ENCODE measurements around the gene PTK7. TPM values are rescaled to one million over a fixed set of nuclear protein-coding genes. Genes with fewer than 3 reads are reported as not detected.
"Not testable (repeated sequence)": the region's sequence is repeated elsewhere in the genome, so short reads cannot be mapped to it uniquely, and the experiment has no call there.

Gene PTK7
- total RNA-seq, 1 experiment from 2014 or later: 3.3 TPM

GRCh38 chr6:43129434-43130194 lies 53.5 kb downstream of the PTK7 start:
- Histone ChIP-seq H3K9ac (ENCODE audit: low read length) (peak overlapping the region; percentile 34; the same call in 1 of the 2 replicates), H3K4me1 (ENCODE audit: low read length) (peaks cover 4% of the 10 kb centered on the region), H3K4me2 (ENCODE audit: low read depth, low read length, poor library complexity, severe bottlenecking) (peak overlapping the region; percentile 39), H3K27me3 (ENCODE audit: low read length) (no peaks in the 10 kb centered on the region), H3K4me3 (ENCODE audit: low read length) (no peak overlapping the region; the same call in 1 of the 2 replicates), H4K20me1 (ENCODE audit: insufficient read depth, low read depth, low read length) (no peaks in the 10 kb centered on the region), H3K36me3 (ENCODE audit: insufficient read depth, low read length) (no peaks in the 10 kb centered on the region), H3K9me2 (replicated peaks; ENCODE audit: insufficient read depth, low read length) (no peaks in the 10 kb centered on the region), H3K9me3 (ENCODE audit: low read length) (no peaks in the 10 kb centered on the region), H2AFZ (ENCODE audit: low read length) (no peak overlapping the region), H3K79me2 (ENCODE audit: low read length) (no peaks in the 10 kb centered on the region), H3K27ac (ENCODE audit: low read length) (no peak overlapping the region)
- peak; percentile 88 for DNase-seq

- DNase-seq: no peak
- Histone ChIP-seq H3K36me3 (ENCODE audit: insufficient read depth, low read length) (no peaks in the 10 kb centered on the region), H3K4me1 (ENCODE audit: low read length) (peaks cover 4% of the 10 kb centered on the region), H3K4me3 (ENCODE audit: low read length) (no peak overlapping the region), H3K9ac (ENCODE audit: low read length) (no peak overlapping the region), H3K27ac (ENCODE audit: low read length) (no peak overlapping the region), H4K20me1 (ENCODE audit: insufficient read depth, low read depth, low read length) (no peaks in the 10 kb centered on the region), H3K4me2 (ENCODE audit: low read depth, low read length, poor library complexity, severe bottlenecking) (no peak overlapping the region), H3K9me2 (replicated peaks; ENCODE audit: insufficient read depth, low read length) (no peaks in the 10 kb centered on the region), H3K27me3 (ENCODE audit: low read length) (no peaks in the 10 kb centered on the region), H3K79me2 (ENCODE audit: low read length) (no peaks in the 10 kb centered on the region), H2AFZ (ENCODE audit: low read length) (no peak overlapping the region), H3K9me3 (ENCODE audit: low read length) (no peaks in the 10 kb centered on the region)
These were observed 54.3 kb downstream of the PTK7 start for GRCh38 chr6:43130429-43130828.

- not testable (repeated sequence) for H3K4me2 ChIP-seq (ENCODE audit: low read depth, low read length, poor library complexity, severe bottlenecking); H4K20me1 ChIP-seq (ENCODE audit: insufficient read depth, low read depth, low read length); H3K9me2 ChIP-seq (replicated peaks; ENCODE audit: insufficient read depth, low read length); H3K4me3 ChIP-seq (ENCODE audit: low read length); H3K27me3 ChIP-seq (ENCODE audit: low read length); H3K36me3 ChIP-seq (ENCODE audit: insufficient read depth, low read length); H3K9ac ChIP-seq (ENCODE audit: low read length); H3K27ac ChIP-seq (ENCODE audit: low read length); DNase-seq; H3K4me1 ChIP-seq (ENCODE audit: low read length); H3K9me3 ChIP-seq (ENCODE audit: low read length); H3K79me2 ChIP-seq (ENCODE audit: low read length); H2AFZ ChIP-seq (ENCODE audit: low read length)
These were observed 55.3 kb downstream of the PTK7 start for GRCh38 chr6:43131379-43131778.

DNA sequence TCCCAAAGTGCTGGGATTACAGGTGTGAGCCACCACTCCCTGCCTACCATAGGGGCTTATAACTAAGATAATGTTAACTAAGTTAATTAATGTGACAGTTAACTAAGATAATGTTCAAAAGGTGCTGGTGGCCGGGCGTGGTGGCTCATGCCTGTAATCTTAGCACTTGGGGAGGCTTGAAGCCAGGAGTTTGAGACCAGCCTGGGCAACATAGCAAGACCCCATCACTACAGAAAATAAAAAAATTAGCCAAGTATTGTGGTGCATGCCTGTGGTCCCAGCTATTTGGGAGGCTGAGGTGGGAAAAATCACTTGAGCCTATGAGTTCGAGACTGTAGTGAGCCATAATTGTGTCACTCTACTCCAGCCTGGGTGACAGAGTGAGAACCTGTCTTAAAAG lies 62.2 kb downstream of the PTK7 start:
- H3K4me1 ChIP-seq (ENCODE audit: low read length): peaks cover 5% of the 10 kb centered on the region
- no peak overlapping the region for H3K4me2 ChIP-seq (ENCODE audit: low read depth, low read length, poor library complexity, severe bottlenecking)
- no peaks in the 10 kb centered on the region for H3K9me2 ChIP-seq (replicated peaks; ENCODE audit: insufficient read depth, low read length)
- no peaks in the 10 kb centered on the region for H4K20me1 ChIP-seq (ENCODE audit: insufficient read depth, low read depth, low read length)
- no peak overlapping the region for H2AFZ ChIP-seq (ENCODE audit: low read length)
- no peak for DNase-seq
- H3K9me3 ChIP-seq (ENCODE audit: low read length): no peaks in the 10 kb centered on the region
- no peak overlapping the region for H3K27ac ChIP-seq (ENCODE audit: low read length)
- H3K9ac ChIP-seq (ENCODE audit: low read length): no peak overlapping the region
- H3K4me3 ChIP-seq (ENCODE audit: low read length): no peak overlapping the region
- no peaks in the 10 kb centered on the region for H3K27me3 ChIP-seq (ENCODE audit: low read length)
- H3K36me3 ChIP-seq (ENCODE audit: insufficient read depth, low read length): no peaks in the 10 kb centered on the region
- H3K79me2 ChIP-seq (ENCODE audit: low read length): no peaks in the 10 kb centered on the region

- H3K4me3 ChIP-seq (ENCODE audit: low read length); H3K9ac ChIP-seq (ENCODE audit: low read length); H4K20me1 ChIP-seq (ENCODE audit: insufficient read depth, low read depth, low read length); H3K79me2 ChIP-seq (ENCODE audit: low read length); H3K36me3 ChIP-seq (ENCODE audit: insufficient read depth, low read length); H3K9me2 ChIP-seq (replicated peaks; ENCODE audit: insufficient read depth, low read length); H3K9me3 ChIP-seq (ENCODE audit: low read length); DNase-seq; H3K27me3 ChIP-seq (ENCODE audit: low read length); H3K27ac ChIP-seq (ENCODE audit: low read length); H3K4me2 ChIP-seq (ENCODE audit: low read depth, low read length, poor library complexity, severe bottlenecking); H2AFZ ChIP-seq (ENCODE audit: low read length): not testable (repeated sequence)
- peaks cover 10% of the 10 kb centered on the region for H3K4me1 ChIP-seq (ENCODE audit: low read length)
These were observed 63.9 kb downstream of the PTK7 start for GRCh38 chr6:43139973-43140372.

GRCh38 chr6:43141644-43142043 lies 65.5 kb downstream of the PTK7 start:
- Histone ChIP-seq H3K9ac (ENCODE audit: low read length) (no peak overlapping the region), H3K4me1 (ENCODE audit: low read length) (peaks cover 10% of the 10 kb centered on the region), H3K36me3 (ENCODE audit: insufficient read depth, low read length) (no peaks in the 10 kb centered on the region), H3K4me3 (ENCODE audit: low read length) (no peak overlapping the region), H4K20me1 (ENCODE audit: insufficient read depth, low read depth, low read length) (no peaks in the 10 kb centered on the region), H3K9me3 (ENCODE audit: low read length) (no peaks in the 10 kb centered on the region), H3K79me2 (ENCODE audit: low read length) (no peaks in the 10 kb centered on the region), H3K4me2 (ENCODE audit: low read depth, low read length, poor library complexity, severe bottlenecking) (no peak overlapping the region), H3K9me2 (replicated peaks; ENCODE audit: insufficient read depth, low read length) (no peaks in the 10 kb centered on the region), H3K27me3 (ENCODE audit: low read length) (no peaks in the 10 kb centered on the region), H3K27ac (ENCODE audit: low read length) (no peak overlapping the region), H2AFZ (ENCODE audit: low read length) (no peak overlapping the region)
- no peak for DNase-seq

DNA sequence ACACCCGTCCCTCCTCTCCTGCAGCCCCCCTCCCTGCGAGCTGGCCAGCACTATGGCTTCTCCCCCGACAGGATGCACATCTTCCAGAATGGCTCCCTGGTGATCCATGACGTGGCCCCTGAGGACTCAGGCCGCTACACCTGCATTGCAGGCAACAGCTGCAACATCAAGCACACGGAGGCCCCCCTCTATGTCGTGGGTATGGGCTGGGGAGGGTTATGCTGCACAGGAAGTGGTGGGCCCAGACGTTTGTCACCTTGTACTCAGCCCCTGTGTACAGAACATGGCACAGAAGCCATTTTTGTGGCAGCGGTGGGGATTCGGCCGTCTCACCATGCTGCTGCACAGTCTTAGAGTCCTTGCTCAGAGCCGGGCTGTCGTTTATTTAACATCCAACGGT lies 66.0 kb downstream of the PTK7 start:
- no peak overlapping the region for H3K9ac ChIP-seq (ENCODE audit: low read length)
- H3K36me3 ChIP-seq (ENCODE audit: insufficient read depth, low read length): no peaks in the 10 kb centered on the region
- no peak overlapping the region for H3K27ac ChIP-seq (ENCODE audit: low read length)
- H3K9me2 ChIP-seq (replicated peaks; ENCODE audit: insufficient read depth, low read length): no peaks in the 10 kb centered on the region
- H2AFZ ChIP-seq (ENCODE audit: low read length): no peak overlapping the region
- no peaks in the 10 kb centered on the region for H3K79me2 ChIP-seq (ENCODE audit: low read length)
- no peaks in the 10 kb centered on the region for H3K9me3 ChIP-seq (ENCODE audit: low read length)
- no peaks in the 10 kb centered on the region for H3K27me3 ChIP-seq (ENCODE audit: low read length)
- no peak for DNase-seq
- H3K4me1 ChIP-seq (ENCODE audit: low read length): peaks cover 10% of the 10 kb centered on the region
- no peak overlapping the region for H3K4me2 ChIP-seq (ENCODE audit: low read depth, low read length, poor library complexity, severe bottlenecking)
- no peaks in the 10 kb centered on the region for H4K20me1 ChIP-seq (ENCODE audit: insufficient read depth, low read depth, low read length)
- H3K4me3 ChIP-seq (ENCODE audit: low read length): no peak overlapping the region

GRCh38 chr6:43143235-43144128 lies 67.4 kb downstream of the PTK7 start:
- no peak overlapping the region for H3K27ac ChIP-seq (ENCODE audit: low read length)
- H3K4me2 ChIP-seq (ENCODE audit: low read depth, low read length, poor library complexity, severe bottlenecking): peak overlapping the region; percentile 45
- peaks cover 13% of the 10 kb centered on the region for H3K4me1 ChIP-seq (ENCODE audit: low read length)
- no peaks in the 10 kb centered on the region for H3K9me2 ChIP-seq (replicated peaks; ENCODE audit: insufficient read depth, low read length)
- peak overlapping the region; percentile 16; the same call in 1 of the 2 replicates for H3K9ac ChIP-seq (ENCODE audit: low read length)
- H3K9me3 ChIP-seq (ENCODE audit: low read length): no peaks in the 10 kb centered on the region
- no peak overlapping the region for H3K4me3 ChIP-seq (ENCODE audit: low read length)
- H3K27me3 ChIP-seq (ENCODE audit: low read length): no peaks in the 10 kb centered on the region
- peak; percentile 92 for DNase-seq
- no peaks in the 10 kb centered on the region for H4K20me1 ChIP-seq (ENCODE audit: insufficient read depth, low read depth, low read length)
- H3K79me2 ChIP-seq (ENCODE audit: low read length): no peaks in the 10 kb centered on the region
- no peaks in the 10 kb centered on the region for H3K36me3 ChIP-seq (ENCODE audit: insufficient read depth, low read length)
- H2AFZ ChIP-seq (ENCODE audit: low read length): peak overlapping the region; percentile 87; the same call in 1 of the 2 replicates
